ENCODE results near the gene MGARP. TPM values are rescaled to one million over a fixed set of nuclear protein-coding genes. Genes with fewer than 3 reads are reported as not detected.
A peak's percentile ranks its signal among the peaks of the same experiment; 100 is the strongest.
"Not testable (repeated sequence)": the region's sequence is repeated elsewhere in the genome, so short reads cannot be mapped to it uniquely, and the experiment has no call there.

The MGARP gene
- 0.27 TPM for total RNA-seq
- long read RNA-seq, result 0 reads

- ATAC-seq (peak; percentile 62), DNase-seq (ENCODE audit: missing footprints) (peak; percentile 69)
- intact Hi-C loops (cut with DNase I), result no loop called here
Measured at GRCh38 chr4:139279760-139280620, at the start of gene MGARP. MGARP (minus strand) TSS chr4:139280225; CDS start chr4:139280158, 67 bp downstream.

GRCh38 chr4:139329665-139330200, 49.7 kb upstream of the MGARP start:
- no peak for ATAC-seq
- intact Hi-C loops (cut with DNase I), result no loop called here

GRCh38 chr4:139324620-139325019, 44.6 kb upstream of the MGARP start:
- ATAC-seq (no peak), DNase-seq (ENCODE audit: missing footprints) (no peak)
- intact Hi-C loops (cut with DNase I), result no loop called here

More at GRCh38 chr4:139329665-139330200, 49.7 kb upstream of the MGARP start:
- DNase-seq (ENCODE audit: missing footprints), result no peak

GRCh38 chr4:139322541-139322940, 42.5 kb upstream of the MGARP start:
- intact Hi-C loops (cut with DNase I); DNase-seq (ENCODE audit: missing footprints); ATAC-seq: not testable (repeated sequence)

- ATAC-seq; DNase-seq (ENCODE audit: missing footprints); intact Hi-C loops (cut with DNase I): not testable (repeated sequence)
Measured at GRCh38 chr4:139322070-139322469, 42.0 kb upstream of the MGARP start.

GRCh38 chr4:139319571-139319970, 39.5 kb upstream of the MGARP start:
- DNase-seq (ENCODE audit: missing footprints) (no peak), ATAC-seq (no peak)
- intact Hi-C loops (cut with DNase I), result no loop called here

- no peak for DNase-seq (ENCODE audit: missing footprints)
- intact Hi-C loops (cut with DNase I), result no loop called here
Measured at GRCh38 chr4:139317635-139318034, 37.6 kb upstream of the MGARP start.

GRCh38 chr4:139316733-139317132, 36.7 kb upstream of the MGARP start:
- intact Hi-C loops (cut with DNase I), result no loop called here
- DNase-seq (ENCODE audit: missing footprints) (no peak), ATAC-seq (no peak)

More at GRCh38 chr4:139317635-139318034, 37.6 kb upstream of the MGARP start:
- no peak for ATAC-seq

GRCh38 chr4:139315221-139315675, 35.2 kb upstream of the MGARP start:
- DNase-seq (ENCODE audit: missing footprints), result no peak
- no peak for ATAC-seq
- intact Hi-C loops (cut with DNase I), result no loop called here

- intact Hi-C loops (cut with DNase I), result no loop called here
- ATAC-seq (no peak), DNase-seq (ENCODE audit: missing footprints) (no peak)
Measured at GRCh38 chr4:139314047-139314800, 34.2 kb upstream of the MGARP start.

GRCh38 chr4:139313414-139313813, 33.4 kb upstream of the MGARP start:
- intact Hi-C loops (cut with DNase I); ATAC-seq; DNase-seq (ENCODE audit: missing footprints): not testable (repeated sequence)

- intact Hi-C loops (cut with DNase I), result no loop called here
- ATAC-seq (no peak), DNase-seq (ENCODE audit: missing footprints) (no peak)
Measured at GRCh38 chr4:139312552-139313332, 32.7 kb upstream of the MGARP start.

GRCh38 chr4:139311909-139312308, 31.9 kb upstream of the MGARP start:
- intact Hi-C loops (cut with DNase I), result no loop called here
- ATAC-seq (no peak), DNase-seq (ENCODE audit: missing footprints) (no peak)

GRCh38 chr4:139304920-139305319, 24.9 kb upstream of the MGARP start:
- ATAC-seq (no peak), DNase-seq (ENCODE audit: missing footprints) (no peak)
- intact Hi-C loops (cut with DNase I), result no loop called here

- peak; percentile 17 for ATAC-seq
- intact Hi-C loops (cut with DNase I), result loop anchor here (2.0 kb wide), 3 partner anchors 125 to 273 kb away; partner anchors contain the start of gene ELF2
Measured at GRCh38 chr4:139301821-139302611, 22.0 kb upstream of the MGARP start, which contains the start of gene NDUFC1. NDUFC1 (minus strand) TSS chr4:139302477; CDS start chr4:139295798, 6,679 bp downstream.

GRCh38 chr4:139301113-139301820, 21.2 kb upstream of the MGARP start, which contains the start of gene NAA15:
NAA15 (plus strand) TSS chr4:139301505; CDS start chr4:139301778, 273 bp downstream.
- DNase-seq (ENCODE audit: missing footprints), result peak; percentile 98
- ATAC-seq, result peak; percentile 98
- intact Hi-C loops (cut with DNase I), result loop anchor here (2.0 kb wide), 3 partner anchors 124 to 272 kb away; partner anchors contain the start of gene ELF2

More at GRCh38 chr4:139301821-139302611, 22.0 kb upstream of the MGARP start, which contains the start of gene NDUFC1:
- peak; percentile 69 for DNase-seq (ENCODE audit: missing footprints)

All from Right ventricle myocardium inferior (tissue), 1 donor.